GM19035 (cell line): ENCODE data around the gene PTPRM.
"Not testable (repeated sequence)": the region's sequence is repeated elsewhere in the genome, so short reads cannot be mapped to it uniquely, and the experiment has no call there.

Experiments used
- ATAC-seq: cut with Tn5 transposase; IDR thresholded peaks from one replicate; pipeline ENCODE4 v1.9.1; 2021; ENCODE audit not compliant: unreplicated experiment

Gene PTPRM

DNA sequence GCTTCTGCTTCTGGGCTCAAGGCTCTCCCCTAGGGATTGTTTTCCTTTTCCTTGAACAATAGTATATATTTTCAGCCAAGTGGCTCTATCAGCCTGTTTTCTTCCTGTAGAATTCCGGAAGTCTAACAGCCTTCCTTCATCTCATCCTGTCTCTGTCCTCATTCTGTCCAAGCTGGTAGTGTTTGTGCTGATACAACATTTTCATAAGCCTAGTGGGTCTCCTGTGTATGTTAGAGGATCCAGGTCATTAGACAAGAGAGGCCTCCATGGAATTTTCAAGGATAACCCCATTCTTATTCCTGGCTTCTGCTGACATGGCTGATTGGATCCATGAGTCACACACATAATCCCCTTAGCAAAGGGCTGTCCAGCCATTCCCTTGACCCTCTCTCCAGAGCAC, 467.6 kb downstream of the PTPRM start:
- no peak for ATAC-seq

DNA sequence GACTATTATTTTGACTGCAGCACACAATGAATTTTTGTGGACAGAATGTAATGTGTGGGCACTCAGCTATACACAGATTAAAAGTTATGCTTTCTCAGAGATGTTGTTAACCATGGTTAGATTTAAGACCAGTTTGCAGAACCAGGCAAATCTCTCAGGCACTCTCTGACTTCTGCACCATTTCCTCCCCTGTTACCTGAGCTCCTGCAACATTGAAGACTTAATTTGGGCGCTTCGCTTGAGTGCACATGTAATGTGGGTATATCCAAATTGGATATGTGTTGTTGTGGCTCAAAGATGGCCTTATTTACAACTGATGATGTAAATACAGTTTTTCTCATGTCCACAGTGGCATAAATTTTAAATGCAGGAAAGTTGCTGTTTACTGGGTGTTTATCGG, 469.4 kb downstream of the PTPRM start:
- no peak for ATAC-seq

DNA sequence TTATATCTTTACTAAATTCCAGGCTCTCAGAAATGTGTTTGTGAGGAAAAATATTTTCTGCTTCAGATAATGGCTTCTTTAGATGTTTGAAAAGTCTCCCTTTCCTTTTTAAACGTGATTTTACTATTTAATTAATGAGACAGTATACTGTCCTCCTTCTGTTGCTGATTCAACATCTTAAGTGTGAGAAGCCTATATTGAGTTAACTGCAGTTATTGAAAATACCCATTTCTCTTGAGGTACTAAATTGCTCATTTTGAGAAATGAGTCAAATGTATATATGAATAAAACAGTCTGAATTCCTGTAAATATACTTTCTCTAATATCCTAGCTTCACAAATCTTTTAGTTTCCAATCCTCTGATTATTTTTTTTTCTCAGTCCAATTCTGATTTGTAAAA, 470.2 kb downstream of the PTPRM start:
- ATAC-seq, result no peak

- no peak for ATAC-seq
Measured at GRCh38 chr18:8040021-8040420, 472.9 kb downstream of the PTPRM start.

GRCh38 chr18:8041526-8042111, 474.5 kb downstream of the PTPRM start:
- ATAC-seq, result no peak

DNA sequence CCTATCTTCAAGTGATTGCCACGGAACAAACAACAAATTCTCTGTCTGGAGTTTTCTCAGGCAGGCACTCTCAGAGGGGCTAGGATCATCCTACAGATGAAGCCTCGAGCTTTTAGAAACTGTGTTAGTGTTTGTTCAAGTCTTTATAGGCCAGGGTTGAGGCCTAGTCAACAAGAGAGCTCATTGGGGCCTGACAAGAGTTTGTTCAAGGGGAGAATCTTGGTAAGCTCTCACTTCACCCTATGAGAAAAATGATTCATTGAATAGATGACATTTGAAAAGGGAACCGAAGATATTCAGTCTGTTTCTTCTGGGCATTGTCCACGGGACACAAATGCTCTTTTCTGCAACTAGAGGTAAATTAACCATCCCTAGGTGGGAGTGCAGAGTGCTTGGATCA, 476.9 kb downstream of the PTPRM start:
- ATAC-seq, result no peak

DNA sequence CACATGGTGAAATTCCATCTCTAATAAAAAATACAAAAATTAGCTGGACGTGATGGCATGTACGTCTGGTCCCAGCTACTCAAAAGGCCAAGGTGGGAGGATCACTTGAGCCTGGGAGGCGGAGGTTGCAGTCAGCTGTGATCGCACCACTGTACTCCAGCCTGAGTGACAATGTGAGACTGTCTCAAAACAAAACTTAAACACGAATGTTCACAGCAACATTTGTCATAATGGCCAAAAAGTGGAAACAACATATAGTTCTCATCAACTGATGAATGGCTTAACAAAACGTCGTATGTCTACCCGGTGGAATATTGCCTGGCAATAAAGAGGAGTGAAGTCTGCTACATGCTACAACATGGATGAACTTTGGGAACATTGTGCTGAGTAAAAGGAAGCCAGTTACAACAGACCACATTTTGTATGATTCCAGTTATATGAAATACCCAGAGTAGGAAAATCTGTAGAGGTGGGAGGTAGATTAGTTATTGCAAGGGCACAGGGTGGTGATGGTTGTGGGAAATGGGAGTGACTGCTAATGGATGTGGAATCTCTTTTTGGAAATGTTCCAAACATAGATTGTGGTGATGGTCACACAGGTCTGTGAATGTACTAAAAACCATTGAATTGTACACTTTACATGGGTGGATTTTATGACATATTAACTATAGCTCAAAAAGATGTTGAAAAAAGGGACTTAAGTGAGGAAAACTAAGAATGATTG, 478.2 kb downstream of the PTPRM start:
- ATAC-seq, result no peak

DNA sequence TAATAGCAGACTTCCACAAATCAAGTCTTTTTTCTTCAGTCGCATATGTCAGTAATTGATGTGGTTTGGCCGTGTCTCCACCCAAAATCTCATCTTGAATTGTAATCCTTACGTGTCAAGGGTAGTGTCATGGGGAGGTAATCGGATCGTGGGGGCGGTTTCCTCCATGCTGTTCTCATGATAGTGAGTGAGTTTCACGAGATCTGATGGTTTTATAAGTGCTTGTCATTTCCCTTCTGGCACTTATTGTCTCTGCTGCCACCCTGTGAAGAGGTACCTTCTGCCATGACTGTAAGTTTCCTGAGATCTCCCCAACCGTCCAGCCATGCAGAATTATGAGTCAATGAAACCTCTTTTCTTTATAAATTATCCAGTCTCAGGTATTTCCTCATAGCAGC, 478.8 kb downstream of the PTPRM start:
- no peak for ATAC-seq

DNA sequence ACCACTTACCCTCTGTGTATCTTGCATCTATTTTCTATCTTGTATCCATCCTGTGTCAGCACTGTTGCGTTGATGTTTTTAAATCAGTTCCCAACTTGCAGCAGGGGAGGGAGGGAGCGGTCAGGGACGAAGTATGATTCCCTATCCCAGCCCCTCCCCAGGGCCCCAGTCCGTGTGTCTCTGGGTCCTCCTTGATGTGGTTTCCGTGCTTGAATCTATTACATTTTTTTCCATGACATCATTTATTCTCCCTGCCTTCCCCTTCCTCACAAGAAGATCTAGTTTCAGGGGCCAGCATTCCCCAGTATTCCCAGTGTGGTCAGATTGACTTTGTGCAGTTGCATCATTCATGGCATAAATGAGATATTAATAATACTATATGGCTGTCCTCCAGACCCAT, 479.3 kb downstream of the PTPRM start:
- no peak for ATAC-seq

GRCh38 chr18:8049147-8049546, 482.0 kb downstream of the PTPRM start:
- ATAC-seq, result no peak

DNA sequence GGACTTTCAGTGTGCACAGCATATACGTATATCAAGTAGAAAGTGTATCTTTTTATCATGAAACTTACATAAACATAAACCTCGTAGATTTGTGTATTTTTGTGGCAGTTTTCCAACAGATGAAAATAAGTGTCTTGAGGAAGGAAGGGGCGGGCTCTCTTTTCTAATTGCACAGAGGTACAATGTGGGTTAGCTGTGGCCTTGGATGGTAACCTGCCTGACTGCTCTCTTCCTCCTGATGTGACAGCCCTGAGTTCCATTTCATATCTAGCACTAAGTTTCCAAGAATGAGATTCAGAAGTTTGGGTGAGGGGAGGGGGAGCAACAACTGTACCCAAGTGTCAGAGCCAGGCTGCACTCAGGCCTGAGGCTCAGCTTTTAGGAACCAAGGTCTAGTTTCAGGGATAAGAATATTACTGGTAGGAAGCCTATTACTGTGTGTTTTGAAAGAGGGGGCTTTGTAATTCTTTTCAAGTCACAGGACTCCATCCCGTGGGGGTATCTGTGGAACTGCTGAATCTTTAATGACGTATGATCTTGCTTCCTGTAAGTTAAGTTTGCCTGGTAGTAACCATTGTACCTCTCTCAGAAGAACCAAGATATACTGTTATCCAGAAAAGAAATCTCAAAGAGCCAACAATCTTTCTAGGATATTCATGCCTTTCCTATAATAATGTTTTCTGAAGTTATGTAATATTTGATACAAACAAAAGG, 483.7 kb downstream of the PTPRM start:
- no peak for ATAC-seq

- ATAC-seq, result no peak
Measured at GRCh38 chr18:8051453-8051852, 484.3 kb downstream of the PTPRM start.

GRCh38 chr18:8052237-8052701, 485.2 kb downstream of the PTPRM start:
- ATAC-seq, result no peak

DNA sequence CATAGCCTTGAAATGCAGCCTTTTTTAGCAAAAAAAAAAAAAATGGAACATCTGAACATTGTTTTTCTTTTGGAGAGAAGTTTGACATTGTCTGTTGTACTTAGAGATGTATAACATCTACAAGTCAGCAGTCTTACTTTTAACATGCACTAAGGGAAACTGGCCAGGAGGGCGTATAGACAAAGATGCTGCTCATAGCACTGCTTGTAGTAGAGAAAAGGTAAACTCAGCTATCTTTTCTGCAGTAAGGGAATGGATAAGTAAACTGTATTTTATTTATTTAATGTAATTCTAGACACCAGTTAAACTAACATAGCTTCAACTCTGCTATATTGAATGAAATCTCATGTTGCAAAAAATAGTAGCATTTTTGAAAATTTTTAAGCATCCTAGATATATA, 489.6 kb downstream of the PTPRM start:
- no peak for ATAC-seq

GRCh38 chr18:8063152-8063551, 496.0 kb downstream of the PTPRM start:
- not testable (repeated sequence) for ATAC-seq

GRCh38 chr18:8063733-8064132, 496.6 kb downstream of the PTPRM start:
- no peak for ATAC-seq

DNA sequence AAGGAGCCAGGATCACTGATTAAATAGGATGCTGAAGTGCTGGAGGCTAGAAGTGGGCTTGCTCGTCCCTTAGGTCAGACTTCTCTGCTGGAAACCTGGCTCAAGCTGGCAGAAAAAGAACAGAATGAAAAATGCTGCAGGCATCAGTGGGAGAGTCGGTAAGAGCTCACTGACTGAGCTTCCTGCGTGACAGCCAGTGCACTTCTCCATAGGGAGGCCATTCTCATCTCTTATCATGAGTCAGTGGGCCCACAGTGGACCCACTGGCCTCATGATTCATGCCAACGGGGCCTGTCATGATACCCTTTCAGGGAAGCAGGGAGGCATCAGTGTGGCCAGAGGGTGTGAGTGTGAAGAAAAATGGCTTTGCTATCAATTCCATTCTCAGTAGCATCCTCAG, 498.2 kb downstream of the PTPRM start:
- no peak for ATAC-seq

GRCh38 chr18:8065773-8066172, 498.7 kb downstream of the PTPRM start:
- ATAC-seq, result no peak

DNA sequence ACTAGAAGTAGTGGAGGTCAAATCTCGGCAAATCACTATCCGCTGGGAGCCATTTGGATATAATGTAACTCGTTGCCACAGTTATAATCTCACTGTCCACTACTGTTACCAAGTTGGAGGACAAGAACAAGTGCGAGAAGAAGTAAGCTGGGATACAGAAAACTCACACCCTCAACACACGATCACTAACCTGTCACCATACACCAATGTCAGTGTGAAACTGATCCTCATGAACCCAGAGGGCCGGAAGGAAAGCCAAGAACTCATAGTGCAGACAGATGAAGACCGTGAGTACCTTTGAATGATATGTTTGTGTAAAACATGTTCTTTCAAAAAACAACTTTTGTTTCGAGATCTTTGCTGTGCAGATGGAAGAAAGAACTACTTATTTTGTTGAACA, 502.6 kb downstream of the PTPRM start:
- no peak for ATAC-seq

DNA sequence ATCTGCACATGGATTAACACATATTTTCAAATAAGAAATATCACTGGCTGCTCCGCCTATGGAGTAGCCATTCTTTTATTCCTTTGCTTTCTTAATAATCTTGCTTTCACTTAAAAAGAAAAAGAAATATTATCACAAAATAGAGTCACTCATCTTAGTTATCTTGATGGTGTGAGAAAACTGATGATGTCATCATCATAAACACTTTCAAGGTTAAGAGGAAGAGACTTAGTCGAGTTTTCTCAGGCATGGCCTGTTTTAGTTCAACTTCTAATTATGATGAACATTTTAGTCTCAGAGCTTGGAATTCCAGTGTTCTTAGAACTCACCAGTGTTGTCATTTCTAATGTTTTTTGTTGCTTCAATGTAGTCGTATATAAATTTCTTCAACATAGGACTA, 506.1 kb downstream of the PTPRM start:
- ATAC-seq, result no peak

- ATAC-seq, result no peak
Measured at GRCh38 chr18:8080092-8080491, 513.0 kb downstream of the PTPRM start.

GRCh38 chr18:8081267-8081666, 514.2 kb downstream of the PTPRM start:
- ATAC-seq, result no peak
